HEK293T (cell line): ENCODE data around the gene UFM1.
A peak's percentile ranks its signal among the peaks of the same experiment; 100 is the strongest.

Experiments used
- CTCF ChIA-PET: fragments of 350-600 bp; formaldehyde crosslinking; extraction: SDS; loops from one replicate; lab custom pipeline; 2021; ENCODE audit warnings: antibody characterized with exemption, inconsistent platforms; lab: Yijun Ruan, JAX
- POLR2A ChIA-PET: fragments of 350-600 bp; formaldehyde crosslinking; extraction: SDS; loops from one replicate; lab custom pipeline; 2020; ENCODE audit warnings: antibody characterized with exemption, inconsistent platforms; lab: Yijun Ruan, JAX
- DNase-seq: peaks from one replicate; pipeline ENCODE4 v3.0.0; 2012; ENCODE audit warnings: mixed read lengths; ENCODE audit errors: extremely low spot score
- ARNT ChIP-seq: fragments of 450-650 bp; IDR thresholded peaks from 2 replicates; pipeline ENCODE4 v1.6.1; 2017; ENCODE audit warnings: mild to moderate bottlenecking
- BHLHE40 ChIP-seq: fragments of 450-650 bp; IDR thresholded peaks from 2 replicates; pipeline ENCODE4 v1.6.1; 2016; ENCODE audit warnings: mild to moderate bottlenecking, moderate library complexity, borderline replicate concordance
- CTBP1 ChIP-seq: fragments of 450-650 bp; IDR thresholded peaks from 2 replicates; pipeline ENCODE4 v1.6.1; 2016; ENCODE audit warnings: borderline replicate concordance
- ELF4 ChIP-seq: fragments of 450-650 bp; IDR thresholded peaks from 2 replicates; pipeline ENCODE4 v1.6.1; 2017; ENCODE audit warnings: antibody characterized with exemption
- FOXA1 ChIP-seq: fragments of 450-650 bp; IDR thresholded peaks from 2 replicates; pipeline ENCODE4 v1.6.1; 2016; ENCODE audit warnings: mild to moderate bottlenecking
- FOXK2 ChIP-seq: fragments of 450-650 bp; IDR thresholded peaks from 2 replicates; pipeline ENCODE4 v1.6.1; 2016; ENCODE audit warnings: mild to moderate bottlenecking
- FOXM1 ChIP-seq: fragments of 450-650 bp; IDR thresholded peaks from 2 replicates; pipeline ENCODE4 v1.6.1; 2017; ENCODE audit warnings: mild to moderate bottlenecking, borderline replicate concordance
- HDGF ChIP-seq: fragments of 450-650 bp; IDR thresholded peaks from 2 replicates; pipeline ENCODE4 v1.6.1; 2017; ENCODE audit warnings: antibody characterized with exemption, borderline replicate concordance
- L3MBTL2 ChIP-seq: fragments of 450-650 bp; conservative IDR thresholded peaks from 2 replicates; pipeline ENCODE4 v1.6.1; 2016; ENCODE audit warnings: mild to moderate bottlenecking
- LEF1 ChIP-seq: fragments of 450-650 bp; IDR thresholded peaks from 2 replicates; pipeline ENCODE4 v1.6.1; 2017; ENCODE audit warnings: mild to moderate bottlenecking, borderline replicate concordance
- NFRKB ChIP-seq: fragments of 450-650 bp; IDR thresholded peaks from 2 replicates; pipeline ENCODE4 v1.6.1; 2016; ENCODE audit warnings: mild to moderate bottlenecking, moderate library complexity
- PKNOX1 ChIP-seq: fragments of 450-650 bp; IDR thresholded peaks from 2 replicates; pipeline ENCODE4 v1.6.1; 2016
- SP1 ChIP-seq: fragments of 450-650 bp; IDR thresholded peaks from 2 replicates; pipeline ENCODE4 v1.6.1; 2017
- SUZ12 ChIP-seq: fragments of 450-650 bp; IDR thresholded peaks from 2 replicates; pipeline ENCODE4 v1.6.1; 2016; ENCODE audit warnings: mild to moderate bottlenecking
- TARDBP ChIP-seq: fragments of 450-650 bp; IDR thresholded peaks from 2 replicates; pipeline ENCODE4 v1.6.1; 2016
- ZNF384 ChIP-seq: fragments of 450-650 bp; IDR thresholded peaks from 2 replicates; pipeline ENCODE4 v1.6.1; 2016

Gene UFM1

DNA sequence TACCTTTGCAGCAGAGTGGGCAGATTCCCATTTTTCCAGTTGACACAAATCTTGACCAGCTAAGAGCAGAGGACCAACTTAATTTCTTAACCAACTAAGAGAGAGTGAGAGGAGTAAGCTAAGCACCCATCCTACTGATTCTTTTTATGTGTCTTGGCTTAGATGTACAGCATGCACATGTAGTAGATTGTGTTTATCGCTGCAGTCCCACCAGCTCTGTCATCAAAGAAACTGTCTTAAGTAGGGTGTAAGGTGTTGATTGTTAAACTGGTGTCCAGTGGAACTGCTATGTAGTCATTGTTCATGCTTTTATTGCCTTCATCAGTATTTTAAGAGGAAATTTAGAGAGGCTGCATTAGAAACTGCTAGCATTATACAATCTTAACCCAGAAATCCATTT, 9.0 kb upstream of the UFM1 start:
- DNase-seq = no peak
- ChIA-PET CTCF (no interaction called here), POLR2A (interaction anchor here (1.1 kb wide), 1 partner anchor 9 kb away, joined by 5 read pairs; the partner anchor contains the start of gene UFM1)
- TF ChIP-seq BHLHE40 (no peak), SUZ12 (no peak), TARDBP (no peak), ARNT (no peak), SP1 (no peak), L3MBTL2 (no peak), ELF4 (no peak), FOXM1 (no peak), PKNOX1 (no peak), LEF1 (no peak)

GRCh38 chr13:38341149-38341692, 8.4 kb upstream of the UFM1 start:
- TF ChIP-seq ZNF384 (no peak), L3MBTL2 (no peak), LEF1 (no peak), FOXA1 (no peak), FOXM1 (no peak), FOXK2 (no peak), PKNOX1 (no peak), NFRKB (no peak), CTBP1 (no peak), HDGF (no peak), BHLHE40 (no peak), TARDBP (no peak), SP1 (no peak), ELF4 (no peak), ARNT (no peak)
- DNase-seq = no peak
- ChIA-PET CTCF (no interaction called here), POLR2A (interaction anchor here (1.1 kb wide), 1 partner anchor 9 kb away, joined by 5 read pairs; the partner anchor contains the start of gene UFM1)

DNA sequence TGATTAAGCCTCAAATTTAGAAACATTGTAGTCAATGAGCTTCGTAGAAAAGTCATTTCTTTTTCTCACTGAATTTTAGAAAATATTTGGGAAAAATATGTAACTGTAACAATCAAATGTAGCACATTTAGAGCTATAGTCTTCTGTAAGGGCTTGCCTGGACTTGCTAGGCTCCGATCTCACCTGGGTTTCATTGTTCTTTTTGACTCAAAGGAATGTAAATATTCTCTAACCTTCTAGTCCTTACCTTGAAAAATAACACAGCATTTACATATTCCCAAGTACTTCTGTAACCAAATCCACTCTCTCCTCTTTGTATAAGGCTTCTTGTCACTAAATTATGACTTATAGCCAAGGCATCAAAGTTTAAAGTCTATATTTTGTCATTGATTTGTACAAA, 2.9 kb upstream of the UFM1 start:
- DNase-seq = no peak
- ChIA-PET CTCF (no interaction called here), POLR2A (no interaction called here)
- TF ChIP-seq ZNF384 = no peak

DNA sequence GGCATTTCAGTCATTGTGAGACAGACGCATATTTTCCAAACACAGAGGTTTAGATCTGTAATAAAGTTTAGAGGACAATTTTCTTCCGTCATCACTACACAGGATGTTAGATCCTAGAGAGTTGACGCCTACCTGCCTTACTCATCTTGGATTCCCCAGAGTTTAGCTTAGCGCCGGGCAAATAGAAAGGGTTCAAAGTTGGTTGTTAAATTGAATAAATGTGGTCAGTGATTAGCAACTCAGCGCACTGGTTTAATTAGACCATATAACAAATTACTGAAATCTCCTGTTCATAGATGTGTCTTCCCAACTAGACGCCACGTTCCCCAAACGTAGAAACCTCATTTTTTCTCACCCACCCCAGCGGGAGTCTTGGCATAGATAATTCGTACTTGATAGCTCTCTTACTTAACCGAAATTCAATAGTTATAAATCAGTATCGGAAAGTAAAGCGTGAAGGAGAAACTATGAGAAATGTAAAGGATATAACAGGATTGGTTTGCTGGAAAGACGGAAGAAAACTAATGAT, 726 bp upstream of the UFM1 start:
- CTCF ChIA-PET = no interaction called here
- peak; percentile 6 for DNase-seq
- POLR2A ChIA-PET = interaction anchor here (0.9 to 1.5 kb wide), 3 partner anchors 8 to 13 kb away, joined by 3 to 5 read pairs (median 4); no protein-coding TSS in a partner anchor
- TF ChIP-seq SP1 = no peak
- no peak for TF ChIP-seq TARDBP
- no peak for TF ChIP-seq FOXK2
- no peak for TF ChIP-seq ZNF384
- TF ChIP-seq L3MBTL2 = no peak; the same call in 1 of the 2 replicates
- no peak for TF ChIP-seq BHLHE40
- no peak for TF ChIP-seq CTBP1
- TF ChIP-seq FOXA1 = no peak
- no peak for TF ChIP-seq ARNT
- TF ChIP-seq ELF4 = no peak
- no peak for TF ChIP-seq FOXM1
- TF ChIP-seq LEF1 = no peak
- no peak for TF ChIP-seq HDGF
- no peak for TF ChIP-seq NFRKB
- no peak for TF ChIP-seq SUZ12
- no peak for TF ChIP-seq PKNOX1

- ChIA-PET CTCF (no interaction called here), POLR2A (interaction anchor here (1.5 kb wide), 2 partner anchors 9 to 12 kb away, joined by 4 to 5 read pairs; no protein-coding TSS in a partner anchor)
- peak; percentile 23 for DNase-seq
- TF ChIP-seq ZNF384 = no peak
- 0 out of 2 replicates have a peak, but pooled peaks have one; percentile 8 for TF ChIP-seq L3MBTL2
These were observed 515 bp downstream of the UFM1 start for GRCh38 chr13:38350114-38350617.

GRCh38 chr13:38355595-38356119, 6.0 kb downstream of the UFM1 start:
- DNase-seq = no peak
- ChIA-PET CTCF (no interaction called here), POLR2A (no interaction called here)
- no peak for TF ChIP-seq FOXK2
- TF ChIP-seq L3MBTL2 = no peak

DNA sequence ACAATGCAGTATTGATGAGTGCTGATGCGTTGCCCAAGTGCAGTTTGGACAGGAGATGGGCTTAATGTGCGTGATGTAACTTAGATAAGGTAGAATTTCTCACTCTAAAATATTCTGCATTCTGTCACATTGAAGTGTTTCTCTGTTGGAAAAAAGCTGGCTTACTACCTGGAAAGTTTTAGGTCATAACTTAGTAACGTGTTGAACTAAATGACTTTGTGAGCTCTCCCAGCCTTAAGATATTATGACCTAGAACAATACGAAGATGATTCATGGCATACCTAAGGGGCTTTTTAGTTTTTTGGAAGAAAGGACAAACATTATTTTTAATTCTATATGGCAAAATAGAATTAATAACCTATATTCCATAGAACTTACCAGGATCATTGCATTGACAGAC, 9.0 kb downstream of the UFM1 start:
- TF ChIP-seq LEF1 (no peak), FOXK2 (no peak), HDGF (no peak), SUZ12 (no peak), SP1 (no peak), L3MBTL2 (no peak), FOXM1 (no peak), BHLHE40 (no peak), CTBP1 (no peak), ARNT (no peak), ZNF384 (no peak), NFRKB (no peak), ELF4 (no peak)
- DNase-seq = no peak
- ChIA-PET CTCF (no interaction called here), POLR2A (no interaction called here)
